ENCODE data around the gene ATR. TPM values are rescaled to one million over a fixed set of nuclear protein-coding genes. Genes with fewer than 3 reads are reported as not detected.

Gene ATR
- total and polyA plus RNA-seq, 10 of the 15 experiments (the other 5 are each of a cell fraction or from before 2014, with no cell fraction given), result 21.0 to 41.5 (median 30.1) TPM

DNA sequence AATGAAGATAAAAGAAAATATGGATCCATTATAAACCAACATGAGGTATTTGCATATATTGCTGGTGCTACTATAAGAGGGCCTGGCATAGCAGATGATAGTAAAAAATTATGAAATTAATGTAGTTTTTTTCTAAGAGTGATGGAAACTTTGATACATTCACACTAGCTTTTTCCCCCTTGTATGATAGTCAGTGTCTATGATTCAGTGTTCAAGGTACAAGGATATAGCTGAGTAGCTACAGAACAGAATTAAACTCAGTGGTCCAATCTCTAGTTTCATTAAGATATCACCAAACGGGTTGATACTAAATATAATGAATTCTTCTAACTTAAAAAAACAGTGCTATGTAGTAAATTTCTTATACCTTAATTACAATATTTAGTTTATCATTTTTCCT is 80.8 kb downstream of the ATR start:
- 12% methylated on average over 1 of the region's 1 CpG for WGBS (ENCODE audit: insufficient coverage, insufficient replicate concordance, low lambda C conversion rate, missing lambda C conversion rate)
- BruUV-seq (replicated peaks), result no TSS peak
- H3K27ac ChIP-seq (ENCODE audit: control insufficient read depth, insufficient read depth), result no peak overlapping the region
- no peak overlapping the region for H3K9ac ChIP-seq (ENCODE audit: control insufficient read depth, insufficient read depth, low read length)
- no peak for ATAC-seq
- no peak overlapping the region for H2AFZ ChIP-seq (ENCODE audit: control insufficient read depth, low read depth, low read length)
- ChIA-PET POLR2A (no interaction called here), CTCF (no interaction called here), RAD21 (ENCODE audit: unreplicated experiment) (interaction anchor here (1.0 kb wide), 1 partner anchor 12 kb away, joined by 4 read pairs; no protein-coding TSS in a partner anchor), SMC1A (ENCODE audit: uncharacterized antibody, unreplicated experiment) (interaction anchor here (0.6 to 1.4 kb wide), 4 partner anchors 11 to 345 kb away, joined by 3 to 5 read pairs (median 3); no protein-coding TSS in a partner anchor)
- H4K20me1 ChIP-seq (ENCODE audit: control insufficient read depth, insufficient read depth), result no peaks in the 10 kb centered on the region
- TF ChIP-seq ZNF207 (IDR thresholded peaks at IDR 0.05; ENCODE audit: borderline replicate concordance), result no peak
- no peak for TF ChIP-seq RFX5 (IDR thresholded peaks at IDR 0.05; ENCODE audit: low read depth, low read length)
- TF ChIP-seq SMAD5 (IDR thresholded peaks at IDR 0.05; ENCODE audit: low read depth), result no peak
- TF ChIP-seq, protein P1, sequence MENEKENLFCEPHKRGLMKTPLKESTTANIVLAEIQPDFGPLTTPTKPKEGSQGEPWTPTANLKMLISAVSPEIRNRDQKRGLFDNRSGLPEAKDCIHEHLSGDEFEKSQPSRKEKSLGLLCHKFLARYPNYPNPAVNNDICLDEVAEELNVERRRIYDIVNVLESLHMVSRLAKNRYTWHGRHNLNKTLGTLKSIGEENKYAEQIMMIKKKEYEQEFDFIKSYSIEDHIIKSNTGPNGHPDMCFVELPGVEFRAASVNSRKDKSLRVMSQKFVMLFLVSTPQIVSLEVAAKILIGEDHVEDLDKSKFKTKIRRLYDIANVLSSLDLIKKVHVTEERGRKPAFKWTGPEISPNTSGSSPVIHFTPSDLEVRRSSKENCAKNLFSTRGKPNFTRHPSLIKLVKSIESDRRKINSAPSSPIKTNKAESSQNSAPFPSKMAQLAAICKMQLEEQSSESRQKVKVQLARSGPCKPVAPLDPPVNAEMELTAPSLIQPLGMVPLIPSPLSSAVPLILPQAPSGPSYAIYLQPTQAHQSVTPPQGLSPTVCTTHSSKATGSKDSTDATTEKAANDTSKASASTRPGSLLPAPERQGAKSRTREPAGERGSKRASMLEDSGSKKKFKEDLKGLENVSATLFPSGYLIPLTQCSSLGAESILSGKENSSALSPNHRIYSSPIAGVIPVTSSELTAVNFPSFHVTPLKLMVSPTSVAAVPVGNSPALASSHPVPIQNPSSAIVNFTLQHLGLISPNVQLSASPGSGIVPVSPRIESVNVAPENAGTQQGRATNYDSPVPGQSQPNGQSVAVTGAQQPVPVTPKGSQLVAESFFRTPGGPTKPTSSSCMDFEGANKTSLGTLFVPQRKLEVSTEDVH (IDR thresholded peaks at IDR 0.05; ENCODE audit: low read depth, partially characterized antibody), result no peak
- no peak for TF ChIP-seq MEF2B (IDR thresholded peaks at IDR 0.05; ENCODE audit: partially characterized antibody, poor library complexity, severe bottlenecking)
- no peak for TF ChIP-seq NR2C1 (IDR thresholded peaks at IDR 0.05)
- H3K9me3 ChIP-seq (replicated peaks; ENCODE audit: control insufficient read depth, insufficient read depth, low read length), result no peaks in the 10 kb centered on the region
- DNase-seq (ENCODE audit: low read depth, low spot score), result no peak
- H3K4me1 ChIP-seq (ENCODE audit: control insufficient read depth, insufficient read depth, low read length), result no peaks in the 10 kb centered on the region
- no peak overlapping the region for H3K4me2 ChIP-seq (ENCODE audit: control insufficient read depth, insufficient read depth)
- in situ Hi-C loops (cut with MboI) (no loop called here), intact Hi-C loops (cut with micrococcal nuclease; ENCODE audit: unreplicated experiment) (no loop called here)
- H3K27me3 ChIP-seq (replicated peaks in 1 of 2; ENCODE audit: control insufficient read depth in 2 of 2, insufficient read depth in 2 of 2, low read length in 1 of 2), result no peaks in the 10 kb centered on the region
- H3K79me2 ChIP-seq (ENCODE audit: control insufficient read depth, insufficient read depth, low read length), result no peaks in the 10 kb centered on the region
- peaks cover 0 to 10% of the 10 kb centered on the region in 2 experiments; a peak in 2 of 4 replicates for H3K36me3 ChIP-seq (ENCODE audit: control insufficient read depth in 2 of 2, insufficient read depth in 2 of 2, low read length in 1 of 2)
- no peak overlapping the region for H3K4me3 ChIP-seq
- FAIRE-seq, result no peak
